HCT116 (cell line): Measurements from ENCODE around the gene CETN1. TPM values are rescaled to one million over a fixed set of nuclear protein-coding genes. Genes with fewer than 3 reads are reported as not detected.

Experiments
- ATAC-seq: fragments of 200-7000 bp; cut with Tn5 transposase; 2 replicates; pipeline ENCODE4 v1.9.1; 2020; ENCODE audit warnings: mild to moderate bottlenecking, moderate library complexity
- BruUV-seq: library from RNA; stranded (reverse); fragments of 400-500 nt; replicated peaks from 2 replicates; lab custom pipeline; 2021; lab: Mats Ljungman, UMichigan
- CTCF ChIA-PET: fragments of 300-600 bp; sonication (Branson Sonifier 250); formaldehyde crosslinking; loops from one replicate; lab custom pipeline; 2021; ENCODE audit warnings: antibody characterized with exemption; lab: Charles Lee
- POLR2A ChIA-PET: fragments of 300-600, 350-600 bp; sonication (Branson Sonifier 250); formaldehyde crosslinking; loops from one replicate; lab custom pipeline; 2021; ENCODE audit warnings: antibody characterized with exemption; lab: Charles Lee
- RAD21 ChIA-PET, 2 experiments: fragments of 300-600 bp; sonication (Branson Sonifier 250); formaldehyde crosslinking; loops; one replicate each; lab custom pipeline; 2023; ENCODE audit warnings: low total read pairs in 2 of 2; ENCODE audit not compliant: uncharacterized antibody in 2 of 2, unreplicated experiment in 2 of 2, low non-redundant PET in 1 of 2; lab: Charles Lee
- DNase-seq: peaks from one replicate; pipeline ENCODE4 v3.0.0-alpha.2; 2010; ENCODE audit warnings: low read depth, low spot score
- H2AFZ ChIP-seq: fragments of 200-600 bp; shearing (Covaris generic), sonication (generic); 2 replicates; pipeline ENCODE4 v1.6.1; 2017; ENCODE audit warnings: low read depth, mixed run types, mixed read lengths, antibody characterized with exemption, low read length; ENCODE audit not compliant: poor library complexity, severe bottlenecking
- H3K27ac ChIP-seq: 2 replicates; pipeline ENCODE4 v1.5.1; 2012; ENCODE audit warnings: low read depth, low read length
- H3K27me3 ChIP-seq: fragments of 200-600 bp; sonication (generic); 2 replicates; pipeline ENCODE4 v1.6.1; 2016; ENCODE audit warnings: mixed run types, low read length, mixed read lengths; ENCODE audit not compliant: insufficient read depth
- H3K36me3 ChIP-seq, 2 experiments: fragments of 200-500 bp in 1 of 2; fragments of 200-600 bp in 1 of 2; sonication (Bioruptor generic) in 1 of 2; sonication (generic) in 1 of 2; 2 replicates each; pipeline versions ENCODE4 v1.5.1 to v1.6.1; 2014 to 2016; ENCODE audit warnings: low read length in 2 of 2, inconsistent platforms in 1 of 2, mixed read lengths in 1 of 2, mixed run types in 1 of 2; ENCODE audit not compliant: insufficient read depth in 2 of 2, control insufficient read depth in 1 of 2
- H3K4me1 ChIP-seq, 2 experiments: fragments of 200-600 bp in 1 of 2; sonication (generic) in 1 of 2; 2 replicates each; pipeline versions ENCODE4 v1.5.1 to v1.6.1; 2012 to 2017; ENCODE audit warnings: low read length in 2 of 2, inconsistent platforms in 1 of 2, mild to moderate bottlenecking in 1 of 2, mixed read lengths in 1 of 2, mixed run types in 1 of 2, moderate library complexity in 1 of 2; ENCODE audit not compliant: insufficient read depth in 2 of 2, control insufficient read depth in 1 of 2
- H3K4me2 ChIP-seq: fragments of 200-600 bp; sonication (generic); 2 replicates; pipeline ENCODE4 v1.6.1; 2017; ENCODE audit warnings: mixed run types, low read length, mixed read lengths
- H3K4me3 ChIP-seq, 2 experiments: fragments of 200-600 bp in 1 of 2; sonication (generic) in 1 of 2; replicated peaks in 1 of 2; 2 replicates each; pipeline ENCODE4 v1.5.1; 2011 to 2016; ENCODE audit warnings: low read length in 2 of 2, control low read depth in 1 of 2, low read depth in 1 of 2, mild to moderate bottlenecking in 1 of 2, mixed read lengths in 1 of 2, mixed run types in 1 of 2
- H3K79me2 ChIP-seq: fragments of 200-600 bp; sonication (generic); 2 replicates; pipeline ENCODE4 v1.6.1; 2017; ENCODE audit warnings: mild to moderate bottlenecking, mixed run types, low read length, moderate library complexity, mixed read lengths; ENCODE audit not compliant: insufficient read depth
- H3K9ac ChIP-seq: fragments of 200-600 bp; sonication (generic); 2 replicates; pipeline ENCODE4 v1.6.1; 2016; ENCODE audit warnings: low read length, mixed read lengths
- H3K9me2 ChIP-seq: fragments of 200-600 bp; sonication (generic), shearing (Covaris generic); 2 replicates; pipeline ENCODE4 v1.6.1; 2017; ENCODE audit warnings: mixed run types, mild to moderate bottlenecking, moderate library complexity; ENCODE audit not compliant: insufficient read depth
- H3K9me3 ChIP-seq, 2 experiments: fragments of 200-500 bp in 1 of 2; fragments of 200-600 bp in 1 of 2; sonication (Bioruptor generic) in 1 of 2; sonication (generic) in 1 of 2; 2 replicates each; pipeline ENCODE4 v1.6.1; 2014 to 2017; ENCODE audit warnings: low read length in 2 of 2, mixed read lengths in 2 of 2, inconsistent platforms in 1 of 2, low read depth in 1 of 2, mild to moderate bottlenecking in 1 of 2, mixed run types in 1 of 2, moderate library complexity in 1 of 2; ENCODE audit not compliant: control insufficient read depth in 1 of 2, insufficient read depth in 1 of 2
- H4K20me1 ChIP-seq: fragments of 200-600 bp; sonication (generic), shearing (Covaris generic); 2 replicates; pipeline ENCODE4 v1.6.1; 2017; ENCODE audit warnings: mixed run types, mild to moderate bottlenecking, moderate library complexity; ENCODE audit not compliant: insufficient read depth
- EGR1 ChIP-seq: IDR thresholded peaks from 2 replicates; pipeline ENCODE4 v1.6.1; 2012; ENCODE audit warnings: low read depth
- POLR2AphosphoS5 ChIP-seq: IDR thresholded peaks from 2 replicates; pipeline ENCODE4 v1.6.1; 2011; ENCODE audit warnings: mild to moderate bottlenecking, low read depth, low read length, moderate library complexity
- RAD21 ChIP-seq: IDR thresholded peaks from 2 replicates; pipeline ENCODE4 v1.6.1; 2012; ENCODE audit warnings: low read depth, mild to moderate bottlenecking
- YY1 ChIP-seq: IDR thresholded peaks from 2 replicates; pipeline ENCODE4 v1.6.1; 2011; ENCODE audit warnings: low read length, low read depth, moderate library complexity, mild to moderate bottlenecking; ENCODE audit not compliant: insufficient replicate concordance; ENCODE audit errors: extremely low read depth
- ZBTB33 ChIP-seq: IDR thresholded peaks from 2 replicates; pipeline ENCODE4 v1.6.1; 2011; ENCODE audit warnings: mild to moderate bottlenecking, low read length, moderate library complexity; ENCODE audit not compliant: insufficient replicate concordance; ENCODE audit errors: extremely low read depth
- intact Hi-C: fragments of 100-400 bp; cut with micrococcal nuclease; formaldehyde crosslinking; loops from 2 replicates; pipeline ENCODE4 v1.10.0; 2022
- total RNA-seq: library from RNA; stranded (reverse); gene quantifications from one replicate; pipeline ENCODE4 v1.2.1, GENCODE V29; 2021; ENCODE audit not compliant: unreplicated experiment

Gene CETN1
- total RNA-seq, 1 experiment from 2014 or later, result not detected

- TF ChIP-seq ZBTB33, result no peak
- TF ChIP-seq YY1, result no peak
- TF ChIP-seq POLR2AphosphoS5, result no peak
- no peak for TF ChIP-seq EGR1
Measured at GRCh38 chr18:615092-615521, 34.9 kb downstream of the CETN1 start (continued).

- no peak overlapping the region for H3K27ac ChIP-seq
- H3K9me3 ChIP-seq, result no peaks in the 10 kb centered on the region
- no peak overlapping the region for H3K4me3 ChIP-seq
- intact Hi-C loops, result loop anchor here (1.0 to 5.0 kb wide), 3 partner anchors 18 to 329 kb away; no protein-coding TSS in a partner anchor
- CTCF ChIA-PET, result interaction anchor here (0.6 to 1.0 kb wide), 5 partner anchors 10 to 327 kb away, joined by 3 to 4 read pairs (median 3); no protein-coding TSS in a partner anchor
- no peaks in the 10 kb centered on the region for H3K27me3 ChIP-seq
- ATAC-seq (no peak), DNase-seq (no peak)
- no peaks in the 10 kb centered on the region for H4K20me1 ChIP-seq
- H3K4me1 ChIP-seq, result no peaks in the 10 kb centered on the region
- BruUV-seq, result no TSS peak
- RAD21 ChIA-PET, result no interaction called here
- H3K36me3 ChIP-seq, result no peaks in the 10 kb centered on the region
- no peak overlapping the region for H2AFZ ChIP-seq
- H3K4me2 ChIP-seq, result no peak overlapping the region
- H3K9ac ChIP-seq, result no peak overlapping the region
- no peaks in the 10 kb centered on the region for H3K79me2 ChIP-seq
- POLR2A ChIA-PET, result no interaction called here
- no peak for TF ChIP-seq RAD21
- no peaks in the 10 kb centered on the region for H3K9me2 ChIP-seq
Measured at GRCh38 chr18:615773-616172, 35.6 kb downstream of the CETN1 start.
